Left forelimb (tissue), 1 donor: ENCODE measurements around the gene PSPN.
"Not testable (repeated sequence)": the region's sequence is repeated elsewhere in the genome, so short reads cannot be mapped to it uniquely, and the experiment has no call there.

Experiments used
- DNase-seq: peaks from one replicate; pipeline ENCODE4 v3.0.0-alpha.2; 2018; ENCODE audit warnings: low spot score

Gene PSPN

DNA sequence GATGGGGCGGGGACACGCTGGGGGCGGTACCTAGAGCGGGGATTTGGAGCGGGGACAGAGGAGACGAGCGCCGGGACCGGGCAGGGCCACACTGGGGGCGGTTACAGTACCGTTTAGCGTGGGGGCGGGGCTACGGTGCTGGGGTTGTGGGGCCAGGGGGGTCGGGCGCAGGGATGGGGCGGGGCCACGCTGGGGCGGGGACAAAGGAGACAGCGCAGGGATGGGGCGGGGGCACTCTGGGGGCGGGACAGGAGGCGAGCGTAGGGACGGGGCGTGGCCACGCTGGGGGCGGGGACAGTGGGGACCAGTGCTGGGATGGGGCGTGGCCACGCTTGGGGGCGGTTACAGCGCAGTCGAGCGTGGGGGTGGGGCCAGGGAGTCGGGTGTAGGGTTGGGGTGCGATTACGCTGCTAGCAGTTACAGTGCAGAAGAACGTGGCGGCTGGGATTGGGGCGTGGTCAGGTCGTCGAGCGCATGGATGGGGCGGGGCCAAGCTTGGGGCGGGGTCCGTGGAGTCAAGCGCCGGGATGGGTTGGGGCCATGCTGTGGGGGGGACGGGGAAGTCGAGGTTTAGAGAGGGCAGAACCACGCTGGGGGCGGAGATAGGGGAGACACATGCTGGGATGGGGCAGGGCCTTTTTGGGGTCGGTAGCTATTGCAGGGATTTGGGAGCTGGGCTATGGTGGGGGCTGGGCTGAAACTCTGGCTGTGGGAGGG lies 2.5 kb downstream of the PSPN start:
- peak; percentile 100 for DNase-seq

DNA sequence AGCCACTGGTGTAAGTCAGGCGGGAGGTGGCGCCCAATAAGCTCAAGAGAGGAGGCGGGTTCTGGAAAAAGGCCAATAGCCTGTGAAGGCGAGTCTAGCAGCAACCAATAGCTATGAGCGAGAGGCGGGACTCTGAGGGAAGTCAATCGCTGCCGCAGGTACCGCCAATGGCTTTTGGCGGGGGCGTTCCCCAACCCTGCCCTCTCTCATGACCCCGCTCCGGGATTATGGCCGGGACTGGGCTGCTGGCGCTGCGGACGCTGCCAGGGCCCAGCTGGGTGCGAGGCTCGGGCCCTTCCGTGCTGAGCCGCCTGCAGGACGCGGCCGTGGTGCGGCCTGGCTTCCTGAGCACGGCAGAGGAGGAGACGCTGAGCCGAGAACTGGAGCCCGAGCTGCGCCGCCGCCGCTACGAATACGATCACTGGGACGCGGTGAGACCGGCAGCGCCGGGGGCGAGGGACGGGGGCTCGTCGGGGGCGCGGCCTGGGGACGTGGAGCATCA lies 3.1 kb downstream of the PSPN start, which contains the start of gene ALKBH7:
TSS of gene ALKBH7 (plus strand) at position 201 of the 502 bp plus-strand sequence. CDS start at position 228, 27 bp downstream.
- peak; percentile 96 for DNase-seq

DNA sequence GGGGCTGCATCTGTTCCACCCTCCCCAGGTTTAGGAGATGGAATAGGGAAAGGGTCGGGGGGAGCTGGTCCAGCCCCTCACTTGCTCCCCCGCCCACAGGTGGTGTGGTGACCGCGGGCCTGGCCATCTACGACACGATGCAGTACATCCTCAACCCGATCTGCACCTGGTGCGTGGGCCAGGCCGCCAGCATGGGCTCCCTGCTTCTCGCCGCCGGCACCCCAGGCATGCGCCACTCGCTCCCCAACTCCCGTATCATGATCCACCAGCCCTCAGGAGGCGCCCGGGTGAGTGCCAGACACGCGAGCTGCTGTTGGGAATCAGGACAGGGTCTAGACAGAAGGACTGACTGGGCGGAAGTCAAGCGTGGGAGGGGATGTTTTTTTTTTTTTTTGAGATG lies 11.4 kb downstream of the PSPN start:
- no peak for DNase-seq

DNA sequence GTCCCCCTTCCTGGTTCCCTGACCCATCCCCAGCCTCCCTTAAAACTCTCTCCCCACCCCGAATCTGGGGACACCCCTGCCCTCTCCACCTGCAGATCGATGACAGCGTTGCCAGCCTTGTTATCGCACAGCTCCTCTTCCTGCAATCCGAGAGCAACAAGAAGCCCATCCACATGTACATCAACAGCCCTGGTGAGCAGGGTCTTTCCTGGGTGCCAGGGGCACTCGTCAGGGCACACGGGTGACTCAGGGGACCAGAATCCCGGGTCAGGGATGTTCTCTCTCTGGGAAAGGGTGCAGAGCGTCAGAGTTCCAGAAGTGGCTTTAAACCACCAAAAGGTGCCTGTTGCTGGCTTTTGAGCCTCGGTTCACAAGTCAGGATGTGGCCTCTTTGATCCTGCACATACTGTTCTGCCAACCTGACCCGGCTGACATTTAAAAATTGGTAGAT lies 13.4 kb downstream of the PSPN start:
- DNase-seq: no peak

DNA sequence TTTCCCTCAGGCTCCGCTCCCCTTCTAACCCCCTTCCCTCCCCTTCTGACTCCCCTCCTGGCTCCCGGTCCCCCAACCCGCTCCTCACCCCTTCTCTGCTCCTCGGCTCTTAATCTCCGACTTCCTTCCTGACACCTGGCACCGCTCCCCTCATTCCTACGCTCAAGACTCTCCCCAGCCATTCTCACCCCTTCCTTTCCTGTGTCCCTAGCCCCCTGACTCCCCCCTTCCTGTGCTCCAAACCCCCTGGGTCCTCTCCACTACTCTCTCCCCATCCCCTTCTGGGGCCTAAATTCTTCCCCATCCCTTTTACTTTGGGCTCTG lies 13.7 kb downstream of the PSPN start:
- DNase-seq: no peak

DNA sequence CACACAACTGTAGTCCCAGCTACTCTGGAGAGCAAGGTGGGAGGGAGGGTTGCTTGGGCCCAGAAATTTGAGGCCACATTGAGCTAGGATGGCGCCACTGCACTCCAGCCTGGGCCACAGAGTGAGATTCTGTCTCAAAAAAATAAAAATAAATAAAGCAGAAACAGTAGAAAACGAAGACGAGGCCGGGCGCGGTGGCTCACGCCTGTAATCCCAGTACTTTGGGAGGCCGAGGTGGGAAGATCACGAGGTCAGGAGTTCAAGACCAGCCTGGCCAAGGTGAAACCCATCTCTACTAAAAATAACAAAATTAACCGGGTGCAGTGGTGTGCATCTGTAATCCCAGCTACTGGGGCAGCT lies 14.9 kb downstream of the PSPN start:
- not testable (repeated sequence) for DNase-seq

DNA sequence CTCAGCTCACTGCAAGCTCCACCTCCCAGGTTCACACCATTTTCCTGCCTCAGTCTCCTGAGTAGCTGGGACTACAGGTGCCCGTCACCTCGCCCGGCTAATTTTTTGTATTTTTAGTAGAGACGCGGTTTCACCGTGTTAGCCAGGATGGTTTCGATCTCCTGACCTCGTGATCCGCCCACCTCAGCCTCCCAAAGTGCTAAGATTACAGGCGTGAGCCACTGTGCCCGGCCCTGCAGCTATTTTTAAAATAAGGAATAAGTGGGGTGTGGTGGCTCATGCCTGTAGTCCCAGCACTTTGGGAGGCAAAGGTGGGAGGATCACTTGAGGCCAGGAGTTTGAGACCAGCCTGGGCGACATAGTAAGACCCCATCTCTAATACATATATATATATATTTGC lies 15.3 kb downstream of the PSPN start:
- not testable (repeated sequence) for DNase-seq

DNA sequence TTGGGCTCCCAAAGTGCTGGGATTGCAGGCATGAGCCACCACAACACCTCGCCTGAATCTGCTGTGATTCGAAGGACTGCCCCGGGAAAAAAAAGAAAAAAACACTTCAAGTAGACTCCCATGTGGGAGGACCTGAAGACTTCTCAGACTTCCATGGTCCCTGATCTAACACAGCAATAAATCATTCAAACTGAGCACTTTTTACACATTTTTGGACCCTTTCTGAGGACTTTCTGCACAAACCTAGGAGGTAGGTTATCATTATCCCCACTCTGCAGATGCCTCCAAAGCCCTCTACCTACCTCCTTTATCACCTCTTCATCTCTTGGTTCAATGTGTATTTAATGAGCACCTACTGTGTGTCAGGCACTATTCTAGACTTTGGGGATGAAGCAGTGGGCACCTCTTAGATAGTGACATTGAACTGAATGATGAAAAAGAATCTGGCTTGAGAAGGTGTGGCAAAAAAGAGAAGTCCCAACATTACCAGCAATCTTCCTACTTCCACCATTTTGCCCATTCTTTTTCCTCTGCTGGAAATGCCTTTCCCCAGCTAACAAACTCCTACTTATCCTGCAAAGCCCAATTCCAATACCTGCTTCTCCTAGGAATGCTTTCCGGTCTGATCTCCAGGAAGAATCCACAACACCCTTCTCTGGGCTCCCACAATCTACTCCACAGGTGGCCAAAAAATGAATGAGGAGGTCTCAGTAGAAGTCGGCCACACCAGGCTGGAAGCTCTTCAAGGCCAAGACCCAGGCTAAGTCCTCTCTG lies 16.0 kb downstream of the PSPN start:
- no peak for DNase-seq

DNA sequence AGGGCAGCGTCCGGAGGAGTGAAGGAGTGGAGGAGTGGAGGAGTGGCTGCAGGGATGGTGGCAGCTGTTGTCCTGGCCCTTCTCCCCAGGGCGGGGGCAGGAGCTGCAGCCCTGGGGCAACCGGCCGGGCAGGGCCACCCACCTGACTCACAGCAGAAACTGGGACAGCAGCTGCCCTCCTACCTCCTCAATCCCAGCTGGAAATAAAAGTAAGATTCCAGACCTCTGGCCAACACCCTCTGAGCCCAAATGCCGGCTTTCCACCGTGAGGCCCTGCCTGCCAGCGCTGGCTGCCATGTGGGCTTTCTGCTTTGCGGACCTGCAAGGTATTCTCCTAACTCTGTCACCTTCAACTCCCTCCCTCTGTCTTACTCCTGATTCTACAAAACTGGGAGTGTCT lies 17.7 kb downstream of the PSPN start:
- no peak for DNase-seq

DNA sequence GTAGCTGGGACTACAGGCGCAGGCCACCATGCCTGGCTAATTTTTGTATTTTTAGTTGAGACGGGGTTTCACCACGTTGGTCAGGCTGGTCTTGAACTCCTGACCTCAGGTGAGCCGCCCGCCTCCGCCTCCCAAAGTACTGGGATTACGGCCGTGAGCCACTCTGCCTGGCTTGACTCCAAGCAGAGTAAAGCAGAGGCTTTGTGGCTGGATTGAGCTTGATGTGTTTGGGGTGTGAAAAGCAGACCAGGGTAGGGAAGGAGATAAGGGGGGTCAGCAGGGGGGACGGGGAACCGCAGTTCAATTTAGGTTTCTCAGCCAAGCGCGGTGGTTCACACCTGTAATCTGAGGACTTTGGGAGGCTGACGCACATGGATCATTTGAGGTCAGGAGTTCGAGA lies 18.6 kb downstream of the PSPN start:
- DNase-seq: no peak

DNA sequence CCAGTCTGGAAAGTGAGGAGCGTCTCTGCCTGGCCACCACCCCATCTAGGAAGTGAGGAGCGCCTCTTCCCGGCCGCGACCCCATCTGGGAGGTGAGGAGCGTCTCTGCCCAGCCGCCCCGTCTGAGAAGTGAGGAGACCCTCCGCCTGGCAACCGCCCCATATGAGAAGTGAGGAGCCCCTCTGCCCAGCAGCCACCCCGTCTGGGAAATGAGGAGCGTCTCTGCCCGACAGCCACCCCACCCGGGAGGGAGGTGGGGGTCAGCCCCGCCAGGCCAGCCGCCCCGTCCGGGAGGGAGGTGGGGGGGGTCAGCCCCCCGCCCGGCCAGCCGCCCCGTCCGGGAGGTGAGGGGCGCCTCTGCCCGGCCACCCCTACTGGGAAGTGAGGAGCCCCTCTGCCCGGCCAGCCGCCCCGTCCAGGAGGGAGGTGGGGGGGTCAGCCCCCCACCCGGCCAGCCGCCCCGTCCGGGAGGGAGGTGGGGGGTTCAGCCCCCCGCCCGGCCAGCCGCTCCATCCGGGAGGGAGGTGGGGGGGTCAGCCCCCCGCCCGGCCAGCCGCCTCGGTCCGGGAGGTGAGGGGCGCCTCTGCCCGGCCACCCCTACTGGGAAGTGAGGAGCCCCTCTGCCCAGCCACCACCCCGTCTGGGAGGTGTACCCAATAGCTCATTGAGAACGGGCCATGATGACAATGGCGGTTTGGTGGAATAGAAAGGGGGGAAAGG lies 20.3 kb downstream of the PSPN start:
- DNase-seq: not testable (repeated sequence)

DNA sequence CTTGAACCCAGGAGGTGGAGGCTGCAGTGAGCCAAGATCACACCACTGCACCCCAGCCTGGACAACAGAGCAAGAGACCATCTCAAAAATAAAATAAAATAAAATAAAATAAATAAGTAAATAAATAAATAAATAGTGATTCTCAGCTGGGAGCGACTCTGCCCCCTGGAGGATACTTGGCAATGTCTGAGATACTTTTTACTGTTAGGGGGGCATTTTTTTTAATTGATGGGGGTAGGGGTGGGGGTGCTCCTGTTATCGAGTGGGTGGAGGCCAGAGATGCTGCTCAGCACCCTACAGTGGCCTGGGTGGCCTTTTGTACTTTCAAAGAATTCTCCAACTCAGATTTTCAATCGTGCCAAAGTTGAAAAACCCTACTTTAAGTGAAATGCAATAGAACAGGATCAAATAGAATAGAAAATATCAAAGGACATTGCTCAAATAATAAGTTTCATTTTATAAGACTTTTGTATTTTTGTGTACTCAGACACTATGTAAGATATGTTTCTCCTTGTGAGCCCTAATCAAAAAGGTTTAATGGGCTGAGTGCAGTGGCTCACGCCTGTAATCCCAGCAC lies 21.5 kb downstream of the PSPN start:
- DNase-seq: no peak

DNA sequence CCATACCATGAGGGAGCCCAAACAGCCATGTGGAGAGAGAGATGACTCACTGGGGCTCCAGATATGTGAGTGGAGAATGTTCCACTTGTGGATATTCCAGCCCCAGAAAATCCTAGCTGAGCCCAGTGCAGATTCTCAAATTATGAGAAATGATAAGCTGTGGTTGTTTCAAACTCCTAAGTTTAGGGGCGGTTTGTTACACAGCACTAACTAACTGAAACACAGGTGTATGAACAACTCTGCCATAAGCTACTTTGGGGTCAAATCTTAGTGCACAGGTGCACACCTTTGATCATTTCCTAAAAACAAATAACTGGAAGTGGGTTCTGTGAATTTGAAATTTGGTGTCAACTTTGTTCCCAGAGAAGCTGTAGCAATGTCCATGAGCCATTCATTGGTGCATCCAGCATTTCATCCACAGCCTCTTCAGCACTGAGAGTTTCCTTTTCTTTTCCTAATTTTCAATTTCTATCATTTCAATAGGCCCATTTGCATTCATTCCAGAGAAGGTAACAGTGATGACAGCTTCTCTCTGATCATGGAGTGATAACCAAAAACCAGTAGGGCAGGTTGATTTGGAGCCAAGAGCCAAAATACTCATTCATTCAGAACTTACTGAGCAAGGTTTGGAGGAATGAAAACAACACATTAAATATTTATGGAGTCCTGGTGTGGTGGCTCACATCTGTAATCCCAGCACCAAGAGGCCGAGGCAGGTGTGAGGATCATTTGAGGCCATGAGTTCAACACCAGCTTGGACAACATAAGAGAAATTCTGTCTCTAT lies 23.2 kb downstream of the PSPN start:
- no peak for DNase-seq

DNA sequence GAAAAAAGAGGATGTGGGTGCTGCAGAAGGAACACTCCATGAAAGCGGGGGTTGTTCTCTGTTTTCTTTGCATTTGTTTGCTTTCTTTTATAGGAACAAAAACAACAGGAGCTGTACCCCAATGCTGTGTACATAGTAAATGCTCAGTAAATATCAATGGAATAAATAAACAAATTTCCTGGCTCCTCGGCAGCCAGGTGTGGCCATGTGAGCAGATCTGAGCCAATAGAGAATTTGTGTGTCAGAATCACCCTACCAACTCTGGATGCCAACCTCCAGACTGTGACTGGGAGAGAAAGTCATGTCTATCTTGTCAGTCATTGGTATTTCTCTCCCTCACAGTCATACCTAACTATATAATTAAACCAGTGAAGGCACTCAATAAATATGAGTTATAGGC lies 25.0 kb downstream of the PSPN start:
- DNase-seq: no peak

DNA sequence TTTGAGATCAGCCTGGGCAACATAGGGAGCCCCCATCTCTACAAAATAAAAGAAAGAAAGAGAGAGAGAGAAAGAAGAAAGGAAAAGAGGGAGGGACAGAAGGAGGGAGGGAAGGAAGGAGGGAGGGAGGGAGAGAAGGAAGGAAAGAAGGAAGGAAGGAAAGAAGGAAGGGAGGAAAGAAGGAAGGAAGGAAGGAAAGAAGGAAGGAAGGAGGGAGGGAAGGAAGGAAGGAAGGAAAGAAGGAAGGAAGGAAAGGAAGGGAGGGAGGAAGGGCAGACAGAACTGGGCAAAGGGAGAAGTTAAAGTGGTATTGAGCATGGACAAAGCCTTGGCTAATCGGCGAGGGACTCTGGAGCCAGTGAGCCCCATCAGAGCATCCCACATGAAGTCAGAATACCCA lies 26.5 kb downstream of the PSPN start:
- not testable (repeated sequence) for DNase-seq

DNA sequence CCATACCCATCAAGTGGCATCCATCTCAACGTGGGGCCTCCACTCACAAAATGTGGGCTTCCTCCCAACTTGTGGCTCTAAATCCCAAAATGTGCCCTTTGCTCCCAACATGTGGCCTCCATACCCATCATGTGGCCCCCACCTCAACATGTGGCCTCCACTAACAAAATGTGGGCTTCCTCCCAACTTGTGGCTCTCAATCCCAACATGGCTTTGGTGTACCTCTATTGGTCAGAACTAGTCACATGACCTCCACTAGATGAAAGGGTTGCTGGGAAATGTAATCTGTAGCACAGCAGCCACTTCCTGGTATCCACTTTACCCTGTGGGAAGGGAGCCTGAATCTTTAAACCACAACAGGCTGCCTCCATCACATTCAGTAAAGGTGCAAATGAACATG lies 32.3 kb downstream of the PSPN start:
- no peak for DNase-seq

DNA sequence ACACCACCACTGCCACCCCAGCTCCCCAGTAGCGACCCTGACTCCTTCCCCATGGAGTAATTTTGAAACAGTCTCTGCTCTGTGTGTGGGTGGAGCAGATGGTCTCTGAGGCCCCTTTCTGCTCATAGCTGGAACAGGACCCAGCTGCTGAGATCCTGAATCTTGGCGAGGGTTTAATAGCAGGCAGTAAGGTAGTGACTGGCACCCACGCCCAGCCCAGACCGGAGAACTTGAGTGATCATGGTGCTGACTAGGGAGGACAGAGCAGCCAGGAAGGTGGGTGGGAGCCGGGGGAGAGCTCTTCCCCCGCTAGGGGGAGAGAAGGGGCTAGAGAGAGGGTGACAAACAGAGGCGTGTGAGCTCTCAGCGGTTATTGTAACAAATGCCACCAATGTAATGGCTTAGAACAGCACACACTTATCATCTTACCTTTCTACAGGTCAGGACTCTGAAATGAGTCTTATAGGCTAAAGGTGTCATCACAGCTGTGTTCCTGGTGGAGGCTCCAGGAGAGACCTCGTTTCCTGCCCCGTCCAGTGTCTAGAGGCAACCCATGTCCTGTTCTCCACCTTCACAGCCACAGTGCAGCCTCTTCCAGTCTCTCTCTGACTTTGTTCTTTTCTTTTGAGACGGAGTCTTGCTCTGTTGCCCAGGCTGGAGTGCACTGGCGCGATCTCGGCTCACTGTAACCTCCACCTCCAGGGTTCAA lies 35.1 kb downstream of the PSPN start:
- DNase-seq: no peak

DNA sequence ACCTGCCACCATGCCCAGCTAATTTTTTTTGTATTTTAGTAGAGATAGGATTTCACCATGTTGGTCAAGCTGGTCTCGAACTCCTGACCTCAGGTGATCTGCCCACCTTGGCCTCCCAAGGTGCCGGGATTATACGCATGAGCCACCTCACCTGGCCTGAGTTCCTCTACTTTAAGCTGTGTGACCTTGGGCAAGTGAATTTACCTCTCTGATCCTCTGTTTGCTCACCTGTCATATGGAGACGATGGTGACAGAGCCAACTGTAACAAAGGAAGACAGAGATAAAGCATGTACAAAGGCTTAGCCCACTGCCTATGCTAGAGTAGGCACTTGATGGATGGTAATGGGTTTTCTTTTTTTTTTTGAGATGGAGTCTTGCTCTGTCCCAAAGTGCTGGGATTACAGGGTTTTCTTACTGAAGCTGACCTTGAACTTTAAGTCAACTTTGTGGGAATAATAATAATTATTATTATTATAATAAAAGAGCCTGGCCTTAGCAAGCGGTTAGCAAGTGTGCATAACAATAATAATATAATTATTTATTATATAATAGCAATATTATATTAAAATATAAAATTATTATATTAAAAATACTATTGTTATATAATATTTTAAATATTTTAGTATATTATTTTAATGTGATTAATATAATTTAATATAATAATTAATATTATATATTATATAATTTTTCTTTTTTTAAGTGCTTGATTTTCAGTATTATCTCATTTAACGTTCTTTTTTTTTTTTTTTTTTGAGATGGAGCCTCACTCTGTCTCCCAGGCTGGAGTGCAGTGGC lies 41.0 kb downstream of the PSPN start:
- no peak for DNase-seq

DNA sequence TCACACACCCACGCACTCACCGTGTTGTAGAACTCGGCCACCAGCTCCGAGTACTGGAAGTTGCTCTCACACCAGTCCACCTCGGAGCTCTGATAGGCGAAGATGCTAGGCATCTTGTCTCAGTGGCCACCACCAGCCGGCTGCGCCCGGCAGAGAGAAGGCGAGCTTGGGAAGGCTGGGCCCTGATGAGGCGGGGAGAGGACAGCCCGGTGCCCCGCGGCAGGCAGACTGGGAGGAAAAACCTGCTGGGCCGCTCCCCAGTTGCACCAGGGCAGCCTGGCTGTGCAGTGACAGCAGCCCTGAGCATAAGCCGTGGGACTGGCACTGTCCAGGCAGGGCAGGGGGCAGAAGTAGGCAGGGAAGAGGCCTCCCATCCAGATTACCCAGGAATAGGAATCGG lies 42.3 kb downstream of the PSPN start, which contains the start of gene ACER1:
TSS of gene ACER1 (minus strand) at position 174 of the 400 bp plus-strand sequence. CDS start at position 113, 61 bp downstream.
- DNase-seq: no peak

DNA sequence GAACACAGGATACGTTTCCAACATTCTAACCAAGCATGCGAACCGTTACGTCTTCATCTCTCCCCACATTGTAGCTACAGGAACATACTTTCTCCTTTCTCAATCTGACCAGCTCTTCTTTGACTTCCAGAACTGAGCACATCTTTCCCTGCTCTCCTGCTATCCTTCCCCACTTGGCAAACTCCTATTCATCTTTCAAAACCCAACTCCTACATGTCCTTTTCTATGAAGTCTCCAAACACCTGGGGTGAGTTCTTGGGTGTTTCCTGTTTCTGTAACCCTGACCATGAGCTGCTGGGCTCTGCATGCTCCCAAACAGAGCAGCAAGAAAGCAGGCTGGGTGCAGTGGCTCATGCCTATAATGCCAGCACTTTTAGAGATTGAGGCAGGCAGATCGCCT lies 48.9 kb downstream of the PSPN start:
- no peak for DNase-seq
